ENCODE results near the gene VWA3B. TPM values are rescaled to one million over a fixed set of nuclear protein-coding genes. Genes with fewer than 3 reads are reported as not detected.

Gene VWA3B
- total RNA-seq, 1 experiment from 2014 or later: not detected

GRCh38 chr2:98327776-98328175 is 240.8 kb downstream of the VWA3B start:
- no peak for DNase-seq
- Histone ChIP-seq H3K27me3 (ENCODE audit: insufficient read depth, low read length) (peaks cover 2% of the 10 kb centered on the region; the same call in 1 of the 2 replicates), H3K18ac (ENCODE audit: insufficient read length, low read depth, low read length) (no peak overlapping the region), H3T11ph (ENCODE audit: low read length) (no peak overlapping the region), H3K79me2 (ENCODE audit: insufficient read depth, low read length) (0 out of 2 replicates have a peak, but pooled peaks cover 2% of the 10 kb centered on the region), H2BK12ac (ENCODE audit: insufficient read length, low read depth, low read length) (no peak overlapping the region), H4K8ac (replicated peaks; ENCODE audit: insufficient read length, low read depth, low read length) (no peak overlapping the region), H4K91ac (ENCODE audit: insufficient read length, low read depth, low read length) (no peak overlapping the region), H2BK20ac (ENCODE audit: low read depth, low read length, poor library complexity, severe bottlenecking) (no peak overlapping the region), H2BK120ac (ENCODE audit: low read depth, low read length, poor library complexity, severe bottlenecking) (no peak overlapping the region), H3K14ac (ENCODE audit: insufficient read depth, low read length) (no peak overlapping the region), H3K4me1 (ENCODE audit: insufficient read depth, low read length) (no peaks in the 10 kb centered on the region), H3K4ac (ENCODE audit: low read depth, low read length) (no peak overlapping the region), H3K79me1 (ENCODE audit: insufficient read depth, low read depth, low read length, poor library complexity, severe bottlenecking) (no peaks in the 10 kb centered on the region), H2BK5ac (ENCODE audit: insufficient read length, low read length) (no peak overlapping the region), H3K23ac (ENCODE audit: insufficient read length, low read depth, low read length) (no peak overlapping the region), H2AFZ (ENCODE audit: low read length) (no peak overlapping the region), H4K5ac (ENCODE audit: insufficient read length, low read depth, low read length) (no peak overlapping the region), H3K23me2 (ENCODE audit: insufficient read length, low read depth, low read length, poor library complexity, severe bottlenecking) (no peaks in the 10 kb centered on the region), H3K9ac (ENCODE audit: extremely low read depth, insufficient read length, low read length) (no peak overlapping the region), H3K27ac (ENCODE audit: insufficient read length, low read depth, low read length) (no peak overlapping the region), H3K4me2 (ENCODE audit: insufficient read depth, insufficient read length, low read length) (no peak overlapping the region), H4K20me1 (ENCODE audit: control insufficient read depth, insufficient read depth, insufficient read length) (no peaks in the 10 kb centered on the region), H3K9me3 (ENCODE audit: control insufficient read depth, low read depth, low read length) (no peaks in the 10 kb centered on the region), H2BK15ac (ENCODE audit: low read depth, low read length) (no peak overlapping the region), H2AK5ac (ENCODE audit: insufficient read length, low read length) (no peak overlapping the region), H3K56ac (ENCODE audit: insufficient read length, low read depth, low read length) (no peak overlapping the region)
- Mint-ChIP-seq H3K27ac (no peak overlapping the region), H3K9me3 (peaks cover 18 to 23% of the 10 kb centered on the region in 2 experiments), H3K36me3 (ENCODE audit: insufficient read depth in 1 of 3, low read depth in 3 of 3) (peaks cover 6 to 39% (median 7%) of the 10 kb centered on the region in 3 experiments; a peak in 6 of 7 replicates), H3K4me1 (peaks cover 9 to 14% of the 10 kb centered on the region in 2 experiments; a peak in 3 of 4 replicates), H3K27me3 (ENCODE audit: low read depth) (peaks cover 18% of the 10 kb centered on the region), H3K4me3 (no peak overlapping the region)
- no peak for TF ChIP-seq CTCF (conservative IDR thresholded peaks at IDR 0.05)
- WGBS (ENCODE audit: extremely low coverage, insufficient read length, low lambda C conversion rate): no CpG with 5 or more reads among the region's 4 CpGs
